DOHH2 (cell line): ENCODE results near the gene LRCH1.

Source experiments
- H3F3A ChIP-seq: fragments of 200-600 bp; sonication (generic), shearing (Covaris generic); 2 replicates; pipeline ENCODE4 v1.6.0; 2016; ENCODE audit warnings: antibody characterized with exemption, mild to moderate bottlenecking; ENCODE audit not compliant: control insufficient read depth, insufficient read depth
- H3K27ac ChIP-seq: fragments of 200-600 bp; sonication (generic); 2 replicates; pipeline ENCODE4 v1.5.1; 2014; ENCODE audit warnings: low read depth, mild to moderate bottlenecking, low read length, moderate library complexity
- H3K27me3 ChIP-seq: fragments of 200-600 bp; sonication (generic); 2 replicates; pipeline ENCODE4 v1.6.1; 2014; ENCODE audit warnings: mild to moderate bottlenecking, low read length, mixed read lengths; ENCODE audit not compliant: control insufficient read depth
- H3K36me3 ChIP-seq: fragments of 200-600 bp; sonication (generic); 2 replicates; pipeline ENCODE4 v1.6.1; 2014; ENCODE audit warnings: mild to moderate bottlenecking, low read length, moderate library complexity, mixed read lengths; ENCODE audit not compliant: control insufficient read depth
- H3K4me1 ChIP-seq: fragments of 200-600 bp; sonication (generic); 2 replicates; pipeline ENCODE4 v1.6.1; 2014; ENCODE audit warnings: mild to moderate bottlenecking, low read length, mixed read lengths; ENCODE audit not compliant: control insufficient read depth
- H3K4me2 ChIP-seq: fragments of 200-600 bp; sonication (generic); 2 replicates; pipeline ENCODE4 v1.6.0; 2014; ENCODE audit warnings: mild to moderate bottlenecking, low read length, moderate library complexity
- H3K4me3 ChIP-seq: fragments of 200-600 bp; sonication (generic); 2 replicates; pipeline ENCODE4 v1.5.1; 2014; ENCODE audit warnings: mild to moderate bottlenecking, low read length, mixed read lengths
- H3K79me2 ChIP-seq: fragments of 200-600 bp; sonication (generic); 2 replicates; pipeline ENCODE4 v1.6.1; 2014; ENCODE audit warnings: mild to moderate bottlenecking, low read length, mixed read lengths; ENCODE audit not compliant: control insufficient read depth
- H3K9me2 ChIP-seq: fragments of 200-600 bp; sonication (generic); replicated peaks from 2 replicates; pipeline ENCODE4 v1.6.1; 2014; ENCODE audit warnings: mild to moderate bottlenecking, low read length, mixed read lengths; ENCODE audit not compliant: control insufficient read depth
- H3K9me3 ChIP-seq: fragments of 200-600 bp; sonication (generic); 2 replicates; pipeline ENCODE4 v1.6.1; 2014; ENCODE audit warnings: antibody characterized with exemption, low read length, mixed read lengths; ENCODE audit not compliant: control insufficient read depth, insufficient read depth
- H4K20me1 ChIP-seq: fragments of 200-600 bp; sonication (generic); 2 replicates; pipeline ENCODE4 v1.6.0; 2014; ENCODE audit warnings: low read depth, mild to moderate bottlenecking, antibody characterized with exemption, low read length, moderate library complexity; ENCODE audit not compliant: control insufficient read depth, insufficient read depth
- EZH2phosphoT487 ChIP-seq: fragments of 200-600 bp; sonication (generic); IDR thresholded peaks from 2 replicates; pipeline ENCODE4 v1.6.1; 2017; ENCODE audit warnings: borderline replicate concordance, mild to moderate bottlenecking, antibody characterized with exemption, low read length, moderate library complexity, mixed read lengths
- TF ChIP-seq, protein P1 (sequence below): fragments of 200-600 bp; sonication (generic); IDR thresholded peaks from one replicate; pipeline ENCODE4 v1.5.1; 2014; ENCODE audit warnings: antibody characterized with exemption, mild to moderate bottlenecking, low read depth, low read length; ENCODE audit not compliant: poor library complexity, severe bottlenecking

The LRCH1 gene

DNA sequence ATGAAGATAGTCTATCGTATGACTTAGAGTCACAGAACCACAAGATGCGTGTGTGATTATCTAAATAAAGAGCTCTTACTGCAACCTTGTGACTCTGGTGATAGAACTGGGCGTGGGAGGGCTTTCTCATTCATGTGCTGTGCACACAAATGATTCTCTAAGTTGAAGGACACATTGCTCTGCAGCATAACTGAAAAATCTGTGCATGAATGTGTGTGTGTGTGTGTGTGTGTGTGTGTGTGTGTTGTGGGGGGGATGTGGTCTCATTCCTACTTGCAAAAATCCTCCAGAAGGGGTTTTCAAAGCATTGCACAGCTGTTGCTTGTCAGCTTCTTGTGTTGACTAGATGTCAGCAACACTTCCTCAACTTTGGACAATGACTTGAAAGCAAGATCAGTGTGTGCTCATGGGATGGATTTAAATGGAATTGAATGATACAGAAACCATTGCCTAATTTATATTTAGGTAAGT lies 22.4 kb downstream of the LRCH1 start:
- Histone ChIP-seq H3F3A (peaks cover 8% of the 10 kb centered on the region; the same call in 1 of the 2 replicates), H3K9me2 (no peaks in the 10 kb centered on the region), H3K4me1 (peaks cover 84% of the 10 kb centered on the region), H3K79me2 (peaks cover 93% of the 10 kb centered on the region), H3K36me3 (peaks cover 7% of the 10 kb centered on the region; the same call in 1 of the 2 replicates), H3K27ac (no peak overlapping the region), H3K9me3 (no peaks in the 10 kb centered on the region), H3K27me3 (no peaks in the 10 kb centered on the region), H3K4me2 (no peak overlapping the region), H3K4me3 (no peak overlapping the region), H4K20me1 (peaks cover 25% of the 10 kb centered on the region)
- TF ChIP-seq, protein P1, sequence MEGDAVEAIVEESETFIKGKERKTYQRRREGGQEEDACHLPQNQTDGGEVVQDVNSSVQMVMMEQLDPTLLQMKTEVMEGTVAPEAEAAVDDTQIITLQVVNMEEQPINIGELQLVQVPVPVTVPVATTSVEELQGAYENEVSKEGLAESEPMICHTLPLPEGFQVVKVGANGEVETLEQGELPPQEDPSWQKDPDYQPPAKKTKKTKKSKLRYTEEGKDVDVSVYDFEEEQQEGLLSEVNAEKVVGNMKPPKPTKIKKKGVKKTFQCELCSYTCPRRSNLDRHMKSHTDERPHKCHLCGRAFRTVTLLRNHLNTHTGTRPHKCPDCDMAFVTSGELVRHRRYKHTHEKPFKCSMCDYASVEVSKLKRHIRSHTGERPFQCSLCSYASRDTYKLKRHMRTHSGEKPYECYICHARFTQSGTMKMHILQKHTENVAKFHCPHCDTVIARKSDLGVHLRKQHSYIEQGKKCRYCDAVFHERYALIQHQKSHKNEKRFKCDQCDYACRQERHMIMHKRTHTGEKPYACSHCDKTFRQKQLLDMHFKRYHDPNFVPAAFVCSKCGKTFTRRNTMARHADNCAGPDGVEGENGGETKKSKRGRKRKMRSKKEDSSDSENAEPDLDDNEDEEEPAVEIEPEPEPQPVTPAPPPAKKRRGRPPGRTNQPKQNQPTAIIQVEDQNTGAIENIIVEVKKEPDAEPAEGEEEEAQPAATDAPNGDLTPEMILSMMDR, result no peak
- TF ChIP-seq EZH2phosphoT487, result no peak

DNA sequence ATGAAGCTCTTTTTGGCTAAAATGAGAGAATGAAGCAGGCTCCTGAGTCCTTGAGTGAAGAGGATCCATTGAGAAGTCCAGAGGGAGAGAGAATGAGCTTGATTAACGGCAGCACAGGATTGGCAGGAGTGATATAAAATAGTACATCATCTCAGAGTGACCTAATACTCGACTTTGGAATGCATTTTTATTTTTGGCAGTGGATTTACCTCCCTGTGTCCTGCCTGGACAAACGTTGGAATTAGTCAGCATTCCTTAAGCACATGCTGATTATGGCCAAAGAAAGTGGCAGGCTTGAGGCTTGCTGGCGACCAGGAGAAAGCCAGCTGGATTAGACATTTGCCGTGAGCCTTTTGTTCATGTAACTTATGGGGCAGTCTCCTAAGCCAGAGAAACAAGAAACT lies 22.9 kb downstream of the LRCH1 start:
- no peaks in the 10 kb centered on the region for H3K9me3 ChIP-seq
- no peaks in the 10 kb centered on the region for H3K27me3 ChIP-seq
- peaks cover 21% of the 10 kb centered on the region; the same call in 1 of the 2 replicates for H4K20me1 ChIP-seq
- peaks cover 93% of the 10 kb centered on the region for H3K79me2 ChIP-seq
- no peak overlapping the region for H3K4me3 ChIP-seq
- no peak overlapping the region for H3K27ac ChIP-seq
- H3K4me1 ChIP-seq, result peaks cover 82% of the 10 kb centered on the region
- H3K9me2 ChIP-seq, result no peaks in the 10 kb centered on the region
- TF ChIP-seq, protein P1, result no peak
- no peak for TF ChIP-seq EZH2phosphoT487
- H3F3A ChIP-seq, result peaks cover 8% of the 10 kb centered on the region; the same call in 1 of the 2 replicates
- H3K4me2 ChIP-seq, result no peak overlapping the region
- peaks cover 7% of the 10 kb centered on the region; the same call in 1 of the 2 replicates for H3K36me3 ChIP-seq

DNA sequence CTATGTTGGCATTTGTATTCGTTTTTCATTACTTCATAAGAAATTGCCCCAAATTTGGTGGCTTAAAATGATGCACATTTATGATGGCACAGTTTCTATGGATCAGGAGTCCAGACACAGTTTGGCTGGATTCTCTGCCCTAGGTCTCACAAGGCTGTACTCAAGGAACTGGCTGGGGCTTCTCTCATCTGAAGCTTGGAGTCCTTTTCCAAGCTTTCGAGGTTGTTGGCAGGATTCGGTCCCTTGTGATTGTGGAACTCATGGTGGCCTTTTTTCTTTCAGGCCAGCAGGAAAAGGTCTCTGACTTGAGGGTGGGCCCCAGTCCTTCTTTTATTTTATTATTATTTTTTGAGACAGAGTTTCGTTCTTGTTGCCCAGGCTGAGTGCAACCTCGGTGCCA lies 23.8 kb downstream of the LRCH1 start:
- peaks cover 7% of the 10 kb centered on the region; the same call in 1 of the 2 replicates for H3K36me3 ChIP-seq
- peaks cover 8% of the 10 kb centered on the region; the same call in 1 of the 2 replicates for H3F3A ChIP-seq
- H4K20me1 ChIP-seq, result peaks cover 21% of the 10 kb centered on the region; the same call in 1 of the 2 replicates
- H3K27ac ChIP-seq, result no peak overlapping the region
- peaks cover 93% of the 10 kb centered on the region for H3K79me2 ChIP-seq
- H3K9me2 ChIP-seq, result no peaks in the 10 kb centered on the region
- no peaks in the 10 kb centered on the region for H3K9me3 ChIP-seq
- H3K27me3 ChIP-seq, result no peaks in the 10 kb centered on the region
- peaks cover 79% of the 10 kb centered on the region for H3K4me1 ChIP-seq
- TF ChIP-seq, protein P1, result no peak
- no peak for TF ChIP-seq EZH2phosphoT487
- H3K4me3 ChIP-seq, result no peak overlapping the region
- peak overlapping the region; percentile 65; the same call in 1 of the 2 replicates for H3K4me2 ChIP-seq
